ENCODE results near the gene SMARCAL1. TPM values are rescaled to one million over a fixed set of nuclear protein-coding genes. Genes with fewer than 3 reads are reported as not detected.

Gene SMARCAL1
- total RNA-seq, 1 donor from 2014 or later = 23.5 TPM

GRCh38 chr2:216392945-216393840 lies 19.1 kb upstream of the SMARCAL1 start:
- no peak overlapping the region for H3K4me3 ChIP-seq (ENCODE audit: low read depth, low read length)
- TF ChIP-seq CTCF (conservative IDR thresholded peaks at IDR 0.05; ENCODE audit: low read depth, low read length) = no peak
- DNase-seq (ENCODE audit: low read depth) = no peak

GRCh38 chr2:216394881-216395280 lies 17.4 kb upstream of the SMARCAL1 start:
- TF ChIP-seq CTCF (conservative IDR thresholded peaks at IDR 0.05; ENCODE audit: low read depth, low read length) = no peak
- DNase-seq (ENCODE audit: low read depth) = no peak
- H3K4me3 ChIP-seq (ENCODE audit: low read depth, low read length) = no peak overlapping the region

DNA sequence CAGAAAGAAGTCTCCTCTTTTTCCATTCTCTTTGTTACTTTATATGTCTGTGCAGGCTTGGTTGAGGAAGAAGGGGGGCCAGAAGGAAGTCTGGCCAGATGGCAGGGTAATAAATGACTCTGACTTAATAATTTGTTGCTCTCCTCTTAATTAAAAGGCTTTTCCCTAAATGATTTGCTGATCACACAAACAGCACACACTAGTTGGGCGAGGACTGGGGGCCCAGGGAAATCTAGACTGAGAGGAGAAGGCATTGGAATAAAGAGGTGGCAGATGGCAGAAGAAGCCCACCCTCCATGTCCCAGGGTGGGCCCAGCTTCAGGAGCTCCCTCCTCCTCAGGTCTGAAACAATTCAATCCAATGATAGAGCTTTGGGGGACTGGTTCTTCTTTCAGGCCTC lies 12.7 kb upstream of the SMARCAL1 start:
- TF ChIP-seq CTCF (conservative IDR thresholded peaks at IDR 0.05; ENCODE audit: low read depth, low read length) = no peak

GRCh38 chr2:216402751-216403150 lies 9.5 kb upstream of the SMARCAL1 start:
- no peak for TF ChIP-seq CTCF (conservative IDR thresholded peaks at IDR 0.05; ENCODE audit: low read depth, low read length)
- DNase-seq (ENCODE audit: low read depth) = no peak
- H3K4me3 ChIP-seq (ENCODE audit: low read depth, low read length) = no peak overlapping the region

More for the DNA sequence above, 12.7 kb upstream of the SMARCAL1 start:
- no peak overlapping the region for H3K4me3 ChIP-seq (ENCODE audit: low read depth, low read length)
- no peak for DNase-seq (ENCODE audit: low read depth)

DNA sequence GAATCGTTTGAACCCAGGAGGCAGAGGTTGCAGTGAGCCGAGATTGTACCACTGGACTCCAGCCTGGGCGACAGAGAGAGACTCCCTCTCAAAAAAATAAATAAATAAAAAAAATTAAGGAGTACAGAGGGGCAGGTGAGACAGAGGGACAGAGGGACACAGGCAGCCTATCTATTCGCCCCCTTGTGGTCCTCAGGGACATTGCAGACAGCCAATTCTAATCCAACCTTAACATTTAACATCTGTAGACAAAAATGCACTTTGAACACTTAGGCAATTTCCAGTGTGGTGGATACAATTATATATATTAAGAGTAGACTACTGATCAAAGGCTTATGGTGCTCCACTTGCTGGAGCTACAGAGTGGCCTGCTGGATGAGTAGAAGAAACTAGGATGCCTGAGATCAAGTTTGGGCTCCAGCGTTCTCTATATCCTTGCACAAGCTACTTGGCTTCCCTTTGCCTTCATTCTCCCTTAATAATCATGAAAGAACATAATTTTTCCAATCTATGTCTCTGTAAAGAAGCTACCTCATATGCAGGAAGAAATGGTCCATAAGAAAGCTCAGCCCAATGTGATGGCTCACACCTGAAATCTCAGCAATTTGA lies 8.2 kb upstream of the SMARCAL1 start:
- no peak for DNase-seq (ENCODE audit: low read depth)
- no peak overlapping the region for H3K4me3 ChIP-seq (ENCODE audit: low read depth, low read length)
- TF ChIP-seq CTCF (conservative IDR thresholded peaks at IDR 0.05; ENCODE audit: low read depth, low read length) = peak; percentile 87

DNA sequence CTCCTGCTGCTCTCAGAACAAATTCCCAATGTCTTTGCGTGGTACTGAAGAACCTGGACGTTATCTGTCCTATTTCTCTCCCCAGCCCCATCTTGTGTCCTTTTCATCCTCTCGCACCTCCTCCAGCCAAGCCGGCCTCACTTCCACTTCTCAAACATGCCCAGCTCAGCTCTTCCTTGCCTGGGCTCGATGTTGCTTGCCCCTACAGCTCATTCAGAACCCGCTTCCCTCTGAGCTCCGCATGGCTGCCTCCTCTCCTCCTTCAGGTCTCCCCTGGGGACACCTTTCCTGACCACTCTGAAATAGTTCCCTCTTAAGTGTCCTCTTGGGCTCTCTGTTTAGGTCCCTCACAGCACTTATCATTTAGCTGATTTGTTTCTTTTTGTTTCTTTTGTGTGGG lies 6.7 kb upstream of the SMARCAL1 start:
- no peak for DNase-seq (ENCODE audit: low read depth)
- H3K4me3 ChIP-seq (ENCODE audit: low read depth, low read length) = no peak overlapping the region
- no peak for TF ChIP-seq CTCF (conservative IDR thresholded peaks at IDR 0.05; ENCODE audit: low read depth, low read length)
